Glutamatergic neuron (in vitro differentiated cells): Measurements from ENCODE around the gene CNGA2. TPM values are rescaled to one million over a fixed set of nuclear protein-coding genes. Genes with fewer than 3 reads are reported as not detected.

Experiments used
- DNase-seq: peaks from one replicate; pipeline ENCODE4 v3.0.0; 2022
- H3K27ac Mint-ChIP-seq: one replicate; pipeline ENCODE4 v1.8.0; 2020; ENCODE audit warnings: mild to moderate bottlenecking, mixed read lengths, inconsistent platforms; ENCODE audit not compliant: unreplicated experiment
- H3K27me3 Mint-ChIP-seq: one replicate; pipeline ENCODE4 v1.8.0; 2020; ENCODE audit warnings: mild to moderate bottlenecking, moderate library complexity, mixed read lengths, inconsistent platforms; ENCODE audit not compliant: unreplicated experiment
- H3K36me3 Mint-ChIP-seq: one replicate; pipeline ENCODE4 v1.8.0; 2020; ENCODE audit warnings: mild to moderate bottlenecking, mixed read lengths, inconsistent platforms; ENCODE audit not compliant: unreplicated experiment
- H3K4me1 Mint-ChIP-seq: one replicate; pipeline ENCODE4 v1.8.0; 2020; ENCODE audit warnings: mild to moderate bottlenecking, low read depth, mixed read lengths, inconsistent platforms; ENCODE audit not compliant: unreplicated experiment
- H3K4me3 Mint-ChIP-seq: one replicate; pipeline ENCODE4 v1.8.0; 2020; ENCODE audit warnings: mild to moderate bottlenecking, mixed read lengths, inconsistent platforms; ENCODE audit not compliant: unreplicated experiment
- H3K9me3 Mint-ChIP-seq: one replicate; pipeline ENCODE4 v1.8.0; 2020; ENCODE audit warnings: mild to moderate bottlenecking, moderate library complexity, mixed read lengths, inconsistent platforms; ENCODE audit not compliant: unreplicated experiment
- CTCF ChIP-seq: fragments of 200-600 bp; sonication (generic); IDR thresholded peaks from one replicate; pipeline ENCODE4 v1.5.0; 2021; ENCODE audit not compliant: partially characterized antibody, unreplicated experiment
- total RNA-seq: library from RNA; stranded (reverse); fragmentation: NEBNext Ultra II Directional; extraction: Animal tissue kit (Norgen Biotek cat#: 25700); gene quantifications from one replicate; pipeline ENCODE4 v1.2.1, GENCODE V29; 2021; ENCODE audit not compliant: unreplicated experiment

CNGA2 gene
- total RNA-seq, 1 donor from 2014 or later: not detected

GRCh38 chrX:151702741-151703340 is 31.7 kb upstream of the CNGA2 start:
- Mint-ChIP-seq H3K27ac (no peak overlapping the region), H3K4me3 (no peak overlapping the region), H3K9me3 (no peaks in the 10 kb centered on the region), H3K27me3 (no peaks in the 10 kb centered on the region), H3K4me1 (peaks cover 5% of the 10 kb centered on the region), H3K36me3 (no peaks in the 10 kb centered on the region)
- DNase-seq: no peak
- TF ChIP-seq CTCF: no peak

- Mint-ChIP-seq H3K36me3 (no peaks in the 10 kb centered on the region), H3K27ac (no peak overlapping the region), H3K27me3 (no peaks in the 10 kb centered on the region), H3K4me3 (no peak overlapping the region), H3K4me1 (peaks cover 5% of the 10 kb centered on the region), H3K9me3 (no peaks in the 10 kb centered on the region)
- no peak for TF ChIP-seq CTCF
- no peak for DNase-seq
These were observed 31.1 kb upstream of the CNGA2 start for GRCh38 chrX:151703487-151703886.

- H3K27ac Mint-ChIP-seq: no peak overlapping the region
- H3K9me3 Mint-ChIP-seq: no peaks in the 10 kb centered on the region
- no peaks in the 10 kb centered on the region for H3K36me3 Mint-ChIP-seq
- no peak overlapping the region for H3K4me3 Mint-ChIP-seq
- H3K27me3 Mint-ChIP-seq: no peaks in the 10 kb centered on the region
- no peak for TF ChIP-seq CTCF
- DNase-seq: no peak
- peaks cover 5% of the 10 kb centered on the region for H3K4me1 Mint-ChIP-seq
These were observed 30.4 kb upstream of the CNGA2 start for GRCh38 chrX:151704041-151704663.

GRCh38 chrX:151708821-151709220 is 25.7 kb upstream of the CNGA2 start:
- Mint-ChIP-seq H3K27me3 (no peaks in the 10 kb centered on the region), H3K36me3 (no peaks in the 10 kb centered on the region), H3K9me3 (no peaks in the 10 kb centered on the region), H3K27ac (no peak overlapping the region), H3K4me1 (peaks cover 7% of the 10 kb centered on the region), H3K4me3 (no peak overlapping the region)
- TF ChIP-seq CTCF: no peak
- no peak for DNase-seq

GRCh38 chrX:151710457-151710856 is 24.1 kb upstream of the CNGA2 start:
- Mint-ChIP-seq H3K27me3 (no peaks in the 10 kb centered on the region), H3K27ac (no peak overlapping the region), H3K36me3 (no peaks in the 10 kb centered on the region), H3K9me3 (no peaks in the 10 kb centered on the region), H3K4me3 (no peak overlapping the region), H3K4me1 (peaks cover 2% of the 10 kb centered on the region)
- no peak for TF ChIP-seq CTCF
- DNase-seq: no peak
